HG03378 (cell line): ENCODE measurements around the gene CABLES1.

ENCODE experiments used
- ATAC-seq: cut with Tn5 transposase; IDR thresholded peaks from one replicate; pipeline ENCODE4 v1.9.1; 2021; ENCODE audit warnings: mild to moderate bottlenecking, moderate library complexity; ENCODE audit not compliant: unreplicated experiment

CABLES1 gene

GRCh38 chr18:23165271-23166068 is 30.2 kb downstream of the CABLES1 start:
- ATAC-seq = no peak

- no peak for ATAC-seq
Observed at GRCh38 chr18:23166891-23167541, 31.7 kb downstream of the CABLES1 start.

GRCh38 chr18:23169673-23170044 is 34.4 kb downstream of the CABLES1 start:
- ATAC-seq = no peak

- no peak for ATAC-seq
Observed at GRCh38 chr18:23170137-23170536, 34.9 kb downstream of the CABLES1 start.

- ATAC-seq = no peak
Observed at GRCh38 chr18:23171581-23172156, 36.4 kb downstream of the CABLES1 start.

GRCh38 chr18:23172591-23173380 is 37.5 kb downstream of the CABLES1 start:
- no peak for ATAC-seq

- ATAC-seq = no peak
Observed at GRCh38 chr18:23173912-23174311, 38.6 kb downstream of the CABLES1 start.

- no peak for ATAC-seq
Observed at GRCh38 chr18:23176701-23177432, 41.6 kb downstream of the CABLES1 start.

GRCh38 chr18:23177433-23178072 is 42.3 kb downstream of the CABLES1 start:
- no peak for ATAC-seq

- ATAC-seq = no peak
Observed at GRCh38 chr18:23178201-23178600, 42.9 kb downstream of the CABLES1 start.

- ATAC-seq = no peak
Observed at GRCh38 chr18:23178661-23179081, 43.4 kb downstream of the CABLES1 start.

- ATAC-seq = no peak
Observed at GRCh38 chr18:23179416-23179815, 44.1 kb downstream of the CABLES1 start.

GRCh38 chr18:23181547-23181946 is 46.3 kb downstream of the CABLES1 start:
- ATAC-seq = no peak

- no peak for ATAC-seq
Observed at GRCh38 chr18:23182606-23183005, 47.3 kb downstream of the CABLES1 start.

GRCh38 chr18:23183411-23184150 is 48.3 kb downstream of the CABLES1 start:
- no peak for ATAC-seq

GRCh38 chr18:23186781-23187180 is 51.5 kb downstream of the CABLES1 start:
- no peak for ATAC-seq

- ATAC-seq = no peak
Observed at GRCh38 chr18:23188068-23188760, 52.9 kb downstream of the CABLES1 start.

- no peak for ATAC-seq
Observed at GRCh38 chr18:23189099-23189498, 53.8 kb downstream of the CABLES1 start.
